Breast epithelium (tissue), 4 donors: ENCODE data around the gene DMD. TPM values are rescaled to one million over a fixed set of nuclear protein-coding genes. Genes with fewer than 3 reads are reported as not detected.

Experiments used
- DNase-seq, 2 donors: peaks; one replicate each; pipeline ENCODE4 v3.0.0-alpha.2; 2019; ENCODE audit warnings: low spot score in 2 of 2
- H3K27ac ChIP-seq, 2 donors: fragments of 200-600 bp; sonication (generic) in 1 of 2; one replicate each; pipeline ENCODE4 v1.5.1; 2016 to 2019; ENCODE audit warnings: mild to moderate bottlenecking in 1 of 2
- H3K27me3 ChIP-seq, 2 donors: fragments of 200-600 bp; sonication (generic) in 1 of 2; one replicate each; pipeline versions ENCODE4 v1.5.1 to v1.6.0; 2017 to 2019; ENCODE audit warnings: control low read depth in 1 of 2, mild to moderate bottlenecking in 1 of 2
- H3K36me3 ChIP-seq: fragments of 200-600 bp; one replicate; pipeline ENCODE4 v1.5.1; 2019
- H3K4me1 ChIP-seq, 2 donors: fragments of 200-600 bp; sonication (generic); one replicate each; pipeline ENCODE4 v1.5.1; 2016 to 2019; ENCODE audit warnings: control low read depth in 1 of 2
- H3K4me3 ChIP-seq, 3 donors: fragments of 200-600 bp; sonication (generic); 1 replicate in 2 of 3; 2 replicates in 1 of 3; pipeline ENCODE4 v1.5.1; 2016 to 2019; ENCODE audit warnings: mild to moderate bottlenecking in 3 of 3, moderate library complexity in 2 of 3
- H3K9me3 ChIP-seq, 2 donors: fragments of 200-600 bp; sonication (generic) in 1 of 2; one replicate each; pipeline ENCODE4 v1.5.1; 2016 to 2019; ENCODE audit warnings: control low read depth in 1 of 2
- CTCF ChIP-seq, 3 donors: fragments of 450-650 bp; IDR thresholded peaks; one replicate each; pipeline ENCODE4 v1.5.1; 2016 to 2017; ENCODE audit warnings: antibody characterized with exemption in 3 of 3, mild to moderate bottlenecking in 3 of 3, moderate library complexity in 3 of 3
- POLR2A ChIP-seq: fragments of 450-650 bp; IDR thresholded peaks from one replicate; pipeline ENCODE4 v1.6.1; 2016; ENCODE audit warnings: antibody characterized with exemption, mild to moderate bottlenecking, moderate library complexity
- POLR2AphosphoS5 ChIP-seq, 3 donors: sonication (generic); formaldehyde crosslinking; IDR thresholded peaks; one replicate each; pipeline ENCODE4 v1.6.1; 2017; ENCODE audit warnings: antibody characterized with exemption in 3 of 3
- intact Hi-C: fragments of 100-400 bp; cut with DNase I; formaldehyde crosslinking; loops from one replicate; pipeline ENCODE4 v1.15.1; 2023; ENCODE audit warnings: low total_unique reads
- total RNA-seq, 3 donors: library from RNA; depleted of rRNA; stranded (reverse); fragments of >200 nt; gene quantifications; one replicate each; pipeline ENCODE4 v1.1.0, GENCODE V29; 2016

DMD gene
- total RNA-seq, 3 donors from 2014 or later, result 57.0 to 135 (median 65.2) TPM

- DNase-seq, result no peak
- Histone ChIP-seq H3K36me3 (no peaks in the 10 kb centered on the region), H3K4me1 (no peaks in the 10 kb centered on the region), H3K27me3 (peaks cover 0 to 7% of the 10 kb centered on the region in 2 donors), H3K27ac (no peak overlapping the region), H3K9me3 (no peaks in the 10 kb centered on the region), H3K4me3 (no peak overlapping the region)
- intact Hi-C loops, result loop anchor here (5.0 kb wide), 1 partner anchor 390 kb away; no protein-coding TSS in a partner anchor
- TF ChIP-seq POLR2AphosphoS5 (IDR thresholded peaks at IDR 0.05) (no peak), CTCF (IDR thresholded peaks at IDR 0.05) (no peak), POLR2A (no peak)
Observed at GRCh38 chrX:31547416-31547815, 1663.9 kb downstream of the DMD start.

- intact Hi-C loops, result loop anchor here (5.0 kb wide), 1 partner anchor 391 kb away; no protein-coding TSS in a partner anchor
- no peaks in the 10 kb centered on the region for H3K4me1 ChIP-seq
- no peaks in the 10 kb centered on the region for H3K9me3 ChIP-seq
- H3K36me3 ChIP-seq, result no peaks in the 10 kb centered on the region
- H3K27me3 ChIP-seq, result peaks cover 0 to 4% of the 10 kb centered on the region in 2 donors
- no peak overlapping the region for H3K4me3 ChIP-seq
- TF ChIP-seq POLR2AphosphoS5 (IDR thresholded peaks at IDR 0.05) (no peak), CTCF (IDR thresholded peaks at IDR 0.05) (no peak), POLR2A (no peak)
- H3K27ac ChIP-seq, result no peak overlapping the region
- no peak for DNase-seq
Observed at GRCh38 chrX:31546126-31546525, 1665.2 kb downstream of the DMD start.

- TF ChIP-seq CTCF (IDR thresholded peaks at IDR 0.05), result no peak
- no peak for TF ChIP-seq POLR2A
- TF ChIP-seq POLR2AphosphoS5 (IDR thresholded peaks at IDR 0.05), result no peak
- no peak for DNase-seq
- no peaks in the 10 kb centered on the region for H3K36me3 ChIP-seq
Observed at GRCh38 chrX:31545726-31546125, 1665.6 kb downstream of the DMD start.

GRCh38 chrX:31545191-31545590 lies 1666.2 kb downstream of the DMD start:
- intact Hi-C loops, result loop anchor here (5.0 kb wide), 1 partner anchor 392 kb away; no protein-coding TSS in a partner anchor
- no peak for TF ChIP-seq CTCF (IDR thresholded peaks at IDR 0.05)
- TF ChIP-seq POLR2AphosphoS5 (IDR thresholded peaks at IDR 0.05), result no peak
- Histone ChIP-seq H3K36me3 (no peaks in the 10 kb centered on the region), H3K4me3 (no peak overlapping the region), H3K27ac (no peak overlapping the region), H3K27me3 (peaks cover 0 to 4% of the 10 kb centered on the region in 2 donors), H3K4me1 (no peaks in the 10 kb centered on the region), H3K9me3 (no peaks in the 10 kb centered on the region)
- DNase-seq, result no peak

More at GRCh38 chrX:31545726-31546125, 1665.6 kb downstream of the DMD start:
- Histone ChIP-seq H3K27ac (no peak overlapping the region), H3K27me3 (peaks cover 0 to 4% of the 10 kb centered on the region in 2 donors), H3K4me1 (no peaks in the 10 kb centered on the region), H3K4me3 (no peak overlapping the region), H3K9me3 (no peaks in the 10 kb centered on the region)
- intact Hi-C loops, result loop anchor here (5.0 kb wide), 1 partner anchor 392 kb away; no protein-coding TSS in a partner anchor

GRCh38 chrX:31543634-31544033 lies 1667.7 kb downstream of the DMD start:
- DNase-seq, result no peak
- TF ChIP-seq CTCF (IDR thresholded peaks at IDR 0.05), result no peak
- no peak for TF ChIP-seq POLR2A
- no peak for TF ChIP-seq POLR2AphosphoS5 (IDR thresholded peaks at IDR 0.05)
- Histone ChIP-seq H3K9me3 (no peaks in the 10 kb centered on the region), H3K36me3 (no peaks in the 10 kb centered on the region), H3K4me3 (no peak overlapping the region), H3K27ac (no peak overlapping the region), H3K4me1 (no peaks in the 10 kb centered on the region), H3K27me3 (peaks cover 0 to 4% of the 10 kb centered on the region in 2 donors)
- intact Hi-C loops, result no loop called here
